Activated CD4-positive, CD25-positive, alpha-beta regulatory T cell (primary cell): Measurements from ENCODE around the gene FRMD8.

Source experiments
- DNase-seq, 4 experiments: peaks; one replicate each; lab custom pipeline; 2025; lab: John Stamatoyannopoulos, UW

FRMD8 gene, protein sequence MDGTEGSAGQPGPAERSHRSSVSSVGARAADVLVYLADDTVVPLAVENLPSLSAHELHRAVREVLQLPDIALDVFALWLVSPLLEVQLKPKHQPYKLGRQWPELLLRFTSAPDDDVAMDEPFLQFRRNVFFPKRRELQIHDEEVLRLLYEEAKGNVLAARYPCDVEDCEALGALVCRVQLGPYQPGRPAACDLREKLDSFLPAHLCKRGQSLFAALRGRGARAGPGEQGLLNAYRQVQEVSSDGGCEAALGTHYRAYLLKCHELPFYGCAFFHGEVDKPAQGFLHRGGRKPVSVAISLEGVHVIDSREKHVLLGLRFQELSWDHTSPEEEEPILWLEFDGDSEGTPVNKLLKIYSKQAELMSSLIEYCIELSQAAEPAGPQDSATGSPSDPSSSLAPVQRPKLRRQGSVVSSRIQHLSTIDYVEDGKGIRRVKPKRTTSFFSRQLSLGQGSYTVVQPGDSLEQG

DNA sequence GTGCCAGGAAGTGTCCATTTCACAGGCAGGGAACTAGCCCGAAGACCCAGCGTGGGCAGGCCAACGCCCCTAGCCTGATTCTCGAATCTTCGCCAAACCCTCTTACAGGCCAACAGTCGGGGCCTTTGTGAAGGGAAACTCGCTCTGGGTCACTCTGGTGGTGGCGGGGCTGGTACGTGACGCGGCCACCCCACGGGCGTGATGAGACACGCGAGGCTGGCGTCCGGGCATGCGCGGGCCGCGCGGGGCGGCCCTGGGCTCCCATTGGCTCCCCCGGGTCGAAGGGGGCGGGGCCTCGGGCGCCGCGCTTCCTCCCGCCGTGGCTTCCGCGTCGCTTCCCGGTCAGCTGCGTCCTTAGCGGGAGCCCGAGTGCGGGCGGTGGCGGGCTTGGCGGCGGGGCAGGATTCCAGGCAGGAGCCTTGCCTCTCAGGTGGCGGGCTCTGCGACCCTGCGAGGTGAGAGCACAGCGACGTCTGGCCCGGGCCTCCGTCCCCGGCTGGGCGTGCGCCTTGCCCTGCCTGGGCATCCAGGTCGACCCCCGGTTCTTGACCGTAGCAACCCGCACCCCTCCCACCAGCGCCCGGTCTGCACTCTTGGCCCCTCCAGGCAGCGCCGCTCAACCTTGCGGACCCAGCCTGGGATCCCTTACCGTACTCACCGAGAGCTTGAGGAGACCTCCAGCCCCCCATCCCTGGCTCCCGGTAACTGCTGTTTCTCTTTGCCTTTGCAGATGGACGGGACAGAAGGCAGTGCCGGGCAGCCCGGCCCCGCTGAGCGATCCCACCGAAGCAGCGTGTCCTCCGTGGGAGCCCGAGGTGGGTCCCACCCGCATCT lies at the start of gene FRMD8:
Gene FRMD8, plus strand, starts transcription at position 331 of the 834 bp plus-strand sequence. Its CDS starts 400 bp downstream, at position 731.
- peak; percentile 69 to 87 (median 78) for DNase-seq

DNA sequence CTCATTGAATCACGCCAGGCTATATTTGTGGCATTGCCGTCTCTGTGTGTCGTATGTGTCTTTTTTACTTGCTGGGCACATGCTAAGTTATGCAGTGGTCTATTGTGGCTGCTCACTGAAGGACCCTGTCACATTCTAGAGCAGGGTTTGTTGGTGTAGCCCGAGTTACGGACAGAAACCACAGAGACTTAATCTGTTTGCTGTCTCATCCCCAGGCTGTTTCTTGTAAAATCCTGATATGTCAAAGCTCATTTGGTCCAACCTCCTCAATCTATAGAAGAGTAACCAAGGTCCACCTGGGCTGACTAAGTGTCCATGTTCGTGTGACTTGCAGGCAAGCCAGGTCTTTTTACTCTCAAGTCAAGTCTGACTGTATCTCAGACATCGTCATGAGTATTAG lies 47.8 kb upstream of the FRMD8 start:
- DNase-seq, result no peak

DNA sequence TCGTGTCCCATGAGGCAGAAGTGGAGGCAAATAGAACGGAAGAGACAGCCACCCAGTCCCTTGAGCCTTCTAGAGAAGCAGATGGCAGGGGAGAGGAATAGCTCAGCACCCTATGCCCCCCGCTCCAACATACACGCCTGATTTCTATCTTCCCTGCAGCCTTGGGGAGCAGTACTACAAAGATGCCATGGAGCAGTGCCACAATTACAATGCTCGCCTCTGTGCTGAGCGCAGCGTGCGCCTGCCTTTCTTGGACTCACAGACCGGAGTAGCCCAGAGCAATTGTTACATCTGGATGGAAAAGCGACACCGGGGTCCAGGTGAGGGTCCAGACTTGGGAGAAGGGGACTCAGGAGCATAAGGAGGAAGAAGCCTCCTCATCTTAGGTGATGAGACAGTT lies 46.2 kb upstream of the FRMD8 start:
- no peak for DNase-seq

DNA sequence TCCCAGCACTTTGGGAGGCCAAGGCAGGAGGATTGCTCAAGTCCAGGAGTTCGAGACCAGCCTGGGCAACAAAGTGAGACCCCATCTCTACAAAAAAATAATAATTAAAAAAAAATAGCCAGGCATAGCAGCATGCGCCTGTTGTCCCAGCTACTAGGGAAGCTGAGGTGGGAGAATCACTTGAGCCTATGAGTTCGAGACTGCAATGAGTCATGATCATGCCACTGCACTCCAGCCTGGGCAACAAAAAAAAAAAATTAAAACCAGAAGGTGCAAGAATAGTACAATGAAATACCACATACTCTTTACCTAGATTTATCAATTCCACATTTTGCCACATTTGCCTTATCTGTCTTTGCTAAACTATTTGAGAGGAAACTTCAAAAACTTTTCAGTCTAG lies 44.6 kb upstream of the FRMD8 start:
- no peak for DNase-seq

DNA sequence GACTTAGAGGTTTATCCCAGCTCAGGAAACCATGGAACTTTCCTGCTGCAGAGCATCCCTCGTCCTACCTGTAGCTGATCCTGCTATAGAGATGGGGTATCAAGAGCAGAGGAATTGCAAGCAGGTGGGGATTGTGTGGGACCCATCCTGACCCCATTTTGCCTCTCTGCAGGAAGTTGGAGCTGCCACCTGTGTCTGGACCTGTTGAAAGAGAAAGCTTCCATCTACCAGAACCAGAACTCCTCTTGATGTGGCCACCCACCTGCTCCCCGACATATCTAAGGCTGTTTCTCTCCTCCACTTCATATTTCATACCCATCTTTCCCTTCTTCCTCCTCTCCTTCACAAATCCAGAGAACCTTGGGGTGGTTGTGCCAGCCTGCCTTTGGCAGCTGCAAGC lies 34.9 kb upstream of the FRMD8 start:
- no peak for DNase-seq

DNA sequence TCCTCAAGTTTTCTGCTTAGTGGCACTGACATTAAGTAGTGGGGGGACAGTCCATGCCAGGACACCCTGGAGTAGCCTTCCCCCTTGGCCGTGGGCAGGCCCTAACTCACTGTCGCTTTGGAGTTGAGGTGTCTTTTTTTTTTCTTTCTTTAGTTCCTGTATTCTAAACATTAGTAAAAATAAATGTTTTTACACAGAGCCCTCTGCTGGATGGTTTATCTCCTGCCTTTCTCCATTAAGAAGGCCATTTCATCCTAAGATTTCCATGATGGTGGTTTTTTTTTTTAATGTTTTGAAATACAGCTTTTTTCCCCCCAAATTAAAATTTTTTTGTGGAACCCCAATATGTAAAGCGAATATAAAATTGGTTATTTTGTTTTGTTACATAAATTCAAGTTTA lies 33.7 kb upstream of the FRMD8 start:
- DNase-seq, result no peak

DNA sequence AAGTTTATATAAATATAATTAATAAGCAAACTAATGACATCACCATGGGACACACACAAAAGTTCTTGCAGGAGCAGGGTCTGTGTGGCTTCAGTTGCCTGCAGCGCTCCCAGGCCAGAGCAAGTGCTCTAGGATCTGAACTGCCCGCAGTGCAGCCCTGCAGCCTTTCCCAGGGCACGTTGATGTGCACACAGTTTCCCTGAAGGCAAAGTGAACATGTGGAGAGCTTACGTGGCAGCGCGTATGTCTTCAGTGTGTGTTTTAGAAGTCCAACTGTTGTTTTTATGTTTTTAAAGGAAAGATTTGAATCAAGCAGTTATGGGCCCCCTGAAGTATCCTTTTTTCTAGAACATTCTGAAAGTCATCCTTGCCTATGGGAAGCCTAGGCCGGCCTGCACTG lies 33.1 kb upstream of the FRMD8 start:
- DNase-seq, result no peak

DNA sequence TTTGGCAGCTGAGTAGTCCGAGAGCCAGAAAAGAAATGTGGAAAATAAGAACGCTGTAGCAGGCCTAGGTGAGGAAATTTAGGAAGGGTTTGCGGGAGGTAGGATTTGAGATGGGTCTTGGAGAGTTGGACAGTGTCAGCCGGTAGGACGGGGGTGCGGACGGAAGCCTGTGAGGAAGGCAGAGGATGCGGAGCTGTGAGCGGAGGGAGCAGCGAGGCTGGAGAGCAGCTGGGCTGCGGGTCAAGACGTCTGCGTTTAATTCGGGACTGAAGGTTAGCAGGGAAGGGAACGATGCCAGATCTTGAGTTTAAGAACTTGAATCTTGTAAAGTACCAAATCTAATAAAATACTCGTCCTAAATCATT lies 32.6 kb upstream of the FRMD8 start:
- DNase-seq, result no peak

DNA sequence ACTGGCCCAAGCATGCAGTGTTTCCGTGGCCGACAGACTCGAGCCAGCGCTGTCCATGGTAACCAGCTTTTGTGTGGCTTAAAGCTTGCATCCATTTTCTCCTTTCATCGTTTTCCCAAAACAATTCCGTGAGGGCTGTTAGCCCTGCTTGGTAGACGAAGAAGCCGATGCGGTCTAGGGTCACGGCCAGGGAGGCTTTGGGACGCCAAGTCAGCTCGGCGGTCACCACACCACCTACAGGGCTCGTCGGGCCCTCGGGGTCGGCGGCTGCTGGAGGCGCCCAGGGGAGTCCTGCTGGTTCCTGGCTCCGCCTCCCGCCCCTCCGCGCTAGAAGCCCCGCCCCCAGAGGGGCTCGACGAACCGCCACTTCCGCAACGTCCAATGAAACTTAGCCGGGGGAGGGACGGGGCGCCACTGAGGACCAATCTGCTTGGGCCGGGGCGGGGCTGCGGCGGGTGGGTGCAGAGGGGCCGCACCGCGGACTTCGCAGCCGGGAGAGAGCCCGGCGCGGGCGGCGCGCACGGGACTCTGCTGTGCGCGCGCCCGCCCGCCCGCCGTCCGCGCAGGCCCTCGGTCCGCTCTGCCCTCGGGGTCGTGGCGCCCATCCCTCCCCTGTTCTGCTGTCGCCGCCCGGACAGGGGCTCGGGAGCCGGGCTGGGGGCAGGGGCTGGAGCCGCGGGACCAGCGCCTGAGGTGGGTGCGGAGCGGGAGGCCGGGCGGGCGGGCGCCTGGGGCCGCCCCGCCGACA lies 32.0 kb upstream of the FRMD8 start, which contains the start of gene TIGD3:
Gene TIGD3, plus strand, starts transcription at position 487 of the 748 bp plus-strand sequence. CDS start 1,058 bp downstream, outside the sequence.
- peak; percentile 93 to 95 (median 94) for DNase-seq

DNA sequence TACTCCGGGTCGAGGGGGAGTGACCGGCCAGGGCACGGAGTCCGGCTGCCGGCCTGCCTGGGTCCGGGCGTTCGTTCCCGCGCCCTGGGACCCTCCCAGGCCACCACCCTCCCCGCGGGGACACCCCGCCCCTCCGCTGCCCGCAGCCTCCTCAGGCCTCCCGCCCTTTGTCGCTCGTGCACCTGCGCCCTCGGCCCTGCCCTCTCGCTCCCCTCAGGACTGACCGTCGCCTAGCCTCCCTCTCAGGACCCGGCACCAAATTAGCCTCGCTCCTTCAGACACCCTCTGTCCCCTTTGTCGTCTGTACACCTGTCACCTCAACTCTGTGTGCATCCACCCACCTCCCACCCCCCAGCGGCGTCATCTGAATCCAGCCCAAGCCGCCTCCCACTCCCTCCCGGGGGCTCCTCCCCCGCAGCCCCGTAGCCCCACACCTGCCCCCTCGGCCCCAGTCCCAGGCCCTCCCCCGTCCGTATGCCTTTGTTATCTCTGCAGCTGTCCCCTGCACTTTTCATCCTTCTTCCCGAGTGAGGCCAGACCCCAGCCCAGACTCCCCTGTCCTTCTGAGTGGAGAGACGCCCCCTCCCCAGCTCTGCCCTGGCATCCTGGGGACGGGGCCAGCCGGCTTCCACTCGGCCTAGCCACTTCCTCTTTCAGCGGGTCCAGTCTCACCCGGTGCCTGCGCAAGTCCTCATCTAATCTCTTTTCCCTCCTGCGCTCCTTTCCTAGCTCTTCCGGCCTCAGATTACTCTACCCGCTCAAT lies 31.2 kb upstream of the FRMD8 start:
- peak; percentile 10 to 44 (median 32) for DNase-seq

DNA sequence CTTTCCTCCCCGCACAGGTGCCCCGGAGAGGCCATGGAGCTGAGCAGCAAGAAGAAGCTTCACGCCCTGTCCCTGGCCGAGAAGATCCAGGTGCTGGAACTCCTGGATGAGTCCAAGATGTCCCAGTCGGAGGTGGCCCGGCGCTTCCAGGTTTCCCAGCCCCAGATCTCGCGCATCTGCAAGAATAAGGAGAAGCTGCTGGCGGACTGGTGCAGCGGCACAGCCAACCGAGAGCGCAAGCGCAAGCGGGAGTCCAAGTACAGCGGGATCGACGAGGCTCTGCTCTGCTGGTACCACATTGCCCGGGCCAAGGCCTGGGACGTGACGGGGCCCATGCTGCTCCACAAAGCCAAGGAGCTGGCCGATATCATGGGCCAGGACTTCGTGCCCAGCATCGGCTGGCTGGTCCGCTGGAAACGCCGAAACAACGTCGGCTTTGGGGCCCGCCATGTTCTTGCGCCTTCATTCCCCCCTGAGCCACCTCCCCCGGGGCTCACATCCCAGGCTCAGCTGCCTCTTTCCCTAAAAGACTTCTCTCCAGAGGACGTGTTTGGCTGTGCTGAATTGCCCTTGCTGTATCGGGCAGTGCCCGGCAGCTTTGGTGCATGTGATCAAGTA lies 30.6 kb upstream of the FRMD8 start:
- DNase-seq, result no peak

DNA sequence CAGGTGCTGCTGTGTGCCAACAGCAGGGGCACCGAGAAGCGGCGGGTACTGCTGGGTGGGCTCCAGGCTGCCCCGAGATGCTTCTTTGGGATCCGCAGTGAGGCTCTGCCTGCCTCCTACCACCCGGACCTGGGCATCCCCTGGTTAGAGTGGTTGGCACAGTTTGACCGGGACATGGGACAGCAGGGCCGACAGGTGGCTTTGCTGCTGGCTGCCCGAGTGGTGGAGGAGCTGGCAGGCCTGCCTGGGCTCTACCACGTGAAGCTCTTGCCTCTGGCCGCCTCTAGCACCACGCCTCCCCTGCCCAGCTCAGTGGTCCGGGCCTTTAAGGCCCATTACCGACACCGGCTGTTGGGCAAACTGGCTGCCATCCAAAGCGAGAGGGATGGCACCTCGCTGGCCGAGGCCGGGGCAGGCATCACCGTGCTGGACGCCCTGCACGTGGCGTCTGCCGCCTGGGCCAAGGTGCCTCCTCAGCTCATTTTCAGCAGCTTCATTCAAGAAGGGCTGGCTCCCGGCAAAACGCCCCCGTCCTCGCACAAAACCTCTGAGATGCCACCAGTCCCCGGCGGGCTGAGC lies 30.0 kb upstream of the FRMD8 start:
- no peak for DNase-seq

DNA sequence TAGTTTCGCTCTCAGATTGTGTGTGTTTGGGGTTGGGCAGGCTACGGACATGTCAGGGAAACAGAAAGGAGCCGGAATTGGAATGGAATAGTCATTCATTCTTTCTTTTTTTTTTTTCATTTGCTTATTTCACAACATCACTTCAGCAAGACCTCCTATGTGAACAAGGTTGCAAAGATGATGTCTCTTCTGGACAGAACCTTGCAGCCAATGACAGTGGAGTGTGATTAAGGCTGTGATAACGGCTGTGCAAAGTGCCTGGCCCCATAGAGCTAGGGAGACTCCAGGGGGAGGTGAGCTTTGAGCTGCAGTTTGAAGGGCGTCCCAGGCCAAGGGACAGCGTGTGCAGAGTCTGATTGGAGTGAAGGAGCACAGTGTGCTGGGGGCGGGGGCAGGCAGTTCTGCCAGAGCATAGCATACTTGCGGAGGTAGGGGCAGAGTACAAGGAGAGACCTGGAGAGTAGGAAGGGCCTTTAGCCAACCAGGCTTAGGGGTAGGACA lies 28.5 kb upstream of the FRMD8 start:
- DNase-seq, result no peak

DNA sequence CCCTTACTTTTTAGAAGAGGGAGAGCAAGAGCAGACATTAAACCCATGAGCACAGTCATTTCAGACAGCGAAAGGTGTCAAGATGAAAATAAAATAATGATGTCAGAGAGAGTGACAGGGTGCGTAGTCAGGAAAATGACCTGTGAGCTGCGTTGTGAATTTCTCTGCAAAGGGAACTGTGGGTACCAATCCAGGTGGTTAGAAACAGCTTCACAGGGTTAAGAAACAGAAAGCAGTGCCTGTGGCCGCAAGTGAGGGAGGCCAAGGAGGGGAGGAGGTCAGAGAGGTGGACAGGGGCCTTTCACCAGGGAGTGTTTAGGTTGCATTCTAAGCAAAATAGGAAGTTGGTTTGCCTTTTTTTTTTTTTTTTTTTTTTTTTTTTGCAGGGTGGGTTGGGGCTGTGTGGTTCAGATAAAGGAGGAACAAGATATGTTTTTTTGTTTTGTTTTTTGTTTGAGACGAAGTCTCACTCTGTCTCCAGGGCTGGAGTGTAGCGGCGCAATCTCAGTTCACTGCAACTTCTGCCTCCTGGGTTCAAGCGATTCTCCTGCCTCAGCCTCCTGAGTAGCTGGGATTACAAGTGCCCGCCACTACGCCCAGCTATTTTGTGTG lies 24.0 kb upstream of the FRMD8 start:
- no peak for DNase-seq

DNA sequence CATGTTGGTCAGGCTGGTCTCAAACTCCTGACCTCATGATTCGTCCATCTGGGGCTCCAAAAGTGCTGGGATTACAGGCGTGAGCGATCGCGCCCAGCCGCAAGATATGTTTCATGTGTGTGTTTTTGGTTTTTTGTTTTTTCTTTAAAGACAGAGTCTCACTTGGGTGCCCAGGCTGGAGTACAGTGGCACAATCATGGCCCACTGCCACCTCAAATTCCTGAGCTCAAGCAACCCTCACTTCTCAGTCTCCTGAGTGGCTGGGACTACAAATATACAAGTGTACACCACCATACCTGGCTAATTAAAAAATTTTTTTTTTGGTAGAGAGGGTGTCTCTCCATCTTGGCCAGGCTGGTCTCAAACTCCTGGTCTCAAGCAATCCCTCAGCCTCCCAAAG lies 23.5 kb upstream of the FRMD8 start:
- DNase-seq, result no peak

DNA sequence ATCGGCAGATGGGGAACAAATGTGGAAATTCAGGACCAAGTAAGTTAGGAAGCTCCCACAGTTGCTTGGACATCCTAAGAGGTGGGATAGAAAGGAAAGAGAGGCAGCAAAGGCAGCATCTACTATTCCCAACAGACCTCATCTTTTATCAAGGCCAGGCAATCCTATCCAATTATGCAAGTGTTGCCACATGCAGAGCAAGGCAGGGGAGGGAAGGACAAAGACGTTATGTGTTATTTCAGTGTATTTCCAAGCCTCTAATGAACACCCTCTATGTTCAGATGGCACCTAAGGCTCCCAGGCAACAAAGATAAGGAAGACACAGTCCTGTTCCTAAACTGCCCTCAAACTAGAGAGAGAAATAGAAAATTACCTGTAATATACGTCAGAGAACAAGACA lies 22.7 kb upstream of the FRMD8 start:
- no peak for DNase-seq

DNA sequence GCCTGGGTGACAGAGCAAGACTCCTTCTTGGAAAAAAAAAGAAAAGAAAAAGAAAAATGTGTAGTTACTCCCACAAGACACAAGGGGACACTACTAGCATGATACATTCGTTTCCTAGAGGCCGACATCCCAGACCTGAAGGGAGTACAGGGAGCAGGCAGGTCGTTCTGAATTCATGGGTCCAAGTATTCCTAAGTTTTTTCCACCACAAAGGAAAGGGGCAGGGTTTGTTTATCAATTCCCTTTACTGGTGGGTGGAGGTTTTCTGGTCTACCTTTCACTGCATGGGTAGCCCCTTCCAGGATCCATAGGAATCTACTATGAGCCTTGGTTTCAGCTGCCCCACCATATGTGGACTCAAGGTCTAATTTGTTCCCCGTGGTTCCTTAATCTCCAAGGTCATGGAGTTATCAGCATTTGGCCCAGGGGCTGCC lies 20.1 kb upstream of the FRMD8 start:
- DNase-seq, result no peak

DNA sequence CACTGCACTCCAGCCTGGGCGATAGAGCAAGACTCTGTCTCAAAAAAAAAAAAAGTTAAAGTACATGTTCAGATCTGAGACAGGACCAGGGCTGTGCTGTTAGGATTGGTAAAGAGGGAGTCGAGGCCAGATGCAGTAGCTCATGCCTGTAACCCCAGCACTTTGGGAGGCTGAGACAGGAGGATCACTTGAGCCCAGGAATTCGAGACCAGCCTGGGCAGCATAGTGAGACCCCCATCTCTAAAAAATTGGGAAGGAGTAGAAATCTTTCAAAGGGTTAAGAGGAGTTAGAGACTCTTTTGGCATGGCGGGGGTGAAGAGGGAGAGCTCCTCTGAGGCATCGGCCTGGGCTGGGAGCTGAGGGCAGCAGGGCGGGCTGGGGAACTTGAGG lies 15.8 kb upstream of the FRMD8 start:
- DNase-seq, result no peak

DNA sequence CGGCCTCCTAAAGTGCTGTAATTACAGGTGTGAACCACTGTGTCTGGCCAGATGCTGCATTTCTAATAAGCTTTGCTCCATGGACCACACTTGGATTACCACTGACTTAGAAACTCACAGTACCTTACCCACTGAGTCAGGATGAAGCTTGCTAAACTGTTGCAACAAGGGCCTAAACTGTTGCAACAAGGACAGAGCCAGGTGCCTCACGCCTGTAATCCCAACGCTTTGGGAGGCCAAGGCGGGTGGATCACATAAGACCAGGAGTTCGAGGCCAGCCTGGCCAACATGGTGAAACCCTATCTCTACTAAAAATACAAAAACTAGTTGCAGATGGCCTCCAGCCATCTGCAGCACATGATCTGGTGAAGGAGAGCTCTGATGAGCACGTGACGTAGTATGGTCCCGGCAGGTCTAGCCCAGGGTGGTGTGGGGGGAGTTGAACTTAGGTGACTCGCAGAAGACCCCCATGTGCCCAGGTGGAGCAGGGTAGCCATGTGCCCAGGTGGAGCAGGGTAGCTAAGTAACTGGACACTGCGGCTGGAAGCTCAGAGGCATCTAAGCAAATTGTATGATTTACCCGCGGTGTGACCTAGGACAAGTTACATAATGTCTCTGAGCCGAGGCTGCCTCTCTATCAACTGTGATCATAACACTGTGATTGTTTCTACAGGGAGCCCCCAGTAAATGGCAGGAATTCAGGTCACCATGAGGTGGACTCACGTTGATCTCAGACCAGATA lies 12.4 kb upstream of the FRMD8 start:
- no peak for DNase-seq
